HG03571 (cell line): ENCODE data around the gene ELF4.

ENCODE experiments used
- ATAC-seq: cut with Tn5 transposase; IDR thresholded peaks from one replicate; pipeline ENCODE4 v1.9.1; 2021; ENCODE audit not compliant: unreplicated experiment

The ELF4 gene

DNA sequence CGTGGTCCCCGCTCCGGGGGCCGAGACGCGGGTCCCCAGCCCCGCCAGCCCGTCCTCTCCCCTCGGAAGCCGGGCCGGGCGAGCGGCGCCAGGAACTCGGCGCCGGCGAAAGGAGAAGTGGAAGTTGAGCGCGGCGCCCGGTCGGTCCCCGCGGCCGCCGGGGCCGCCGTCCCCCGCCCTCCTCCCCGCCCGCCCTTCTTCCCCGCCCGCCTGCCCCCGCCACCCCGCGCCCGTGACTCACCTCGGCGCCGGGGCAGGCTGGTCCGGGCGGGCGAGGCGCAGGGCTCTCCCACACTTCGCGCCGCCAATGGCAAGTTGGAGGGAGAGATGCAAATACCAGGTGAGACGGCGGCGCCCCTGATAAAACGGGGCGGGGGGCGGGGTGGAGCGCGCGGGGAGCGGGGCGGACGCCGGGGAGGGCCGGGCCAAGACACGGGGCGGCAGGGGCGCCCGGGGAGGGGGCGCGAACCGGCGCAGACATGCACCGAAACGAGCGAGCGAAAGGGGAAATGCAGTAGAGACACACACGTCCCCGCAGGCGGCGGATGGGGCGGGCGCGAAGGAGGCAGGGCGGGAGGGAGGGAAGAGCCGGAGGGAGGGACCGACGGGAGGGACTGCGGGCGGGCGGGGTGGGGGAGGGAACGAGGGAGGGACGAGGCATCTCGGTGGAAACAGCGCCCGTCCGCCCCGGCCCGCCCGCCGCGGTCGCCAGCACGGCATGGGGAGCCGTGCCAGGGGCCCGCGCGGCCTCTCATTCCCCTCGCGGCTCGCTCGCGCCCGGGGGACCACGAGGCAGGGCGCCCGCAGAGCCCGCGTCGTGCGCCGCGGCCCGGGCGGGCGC, at the start of gene ELF4:
Gene ELF4 (minus strand): TSS at position 119 of the 841 bp plus-strand sequence. CDS start 29,167 bp downstream, outside the sequence.
- no peak for ATAC-seq

DNA sequence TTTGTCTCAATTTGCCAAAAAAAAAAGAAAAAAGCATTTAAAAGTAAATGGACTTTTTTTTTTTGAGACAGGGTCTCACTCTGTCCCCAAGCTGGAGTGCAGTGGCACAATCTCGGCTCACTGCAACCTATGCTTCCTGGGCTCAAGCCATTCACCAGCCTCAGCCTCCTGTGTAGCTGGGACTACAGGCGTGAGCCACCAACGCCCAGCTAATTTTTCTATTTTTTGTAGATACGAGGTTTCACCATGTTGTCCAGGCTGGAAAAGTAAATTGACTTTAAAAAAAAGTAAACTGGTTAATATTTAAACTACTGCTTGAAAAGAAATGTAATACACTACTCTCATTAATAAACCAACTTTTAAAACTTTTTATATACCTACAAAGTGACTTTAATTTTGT, 49.5 kb upstream of the ELF4 start:
- ATAC-seq, result no peak

DNA sequence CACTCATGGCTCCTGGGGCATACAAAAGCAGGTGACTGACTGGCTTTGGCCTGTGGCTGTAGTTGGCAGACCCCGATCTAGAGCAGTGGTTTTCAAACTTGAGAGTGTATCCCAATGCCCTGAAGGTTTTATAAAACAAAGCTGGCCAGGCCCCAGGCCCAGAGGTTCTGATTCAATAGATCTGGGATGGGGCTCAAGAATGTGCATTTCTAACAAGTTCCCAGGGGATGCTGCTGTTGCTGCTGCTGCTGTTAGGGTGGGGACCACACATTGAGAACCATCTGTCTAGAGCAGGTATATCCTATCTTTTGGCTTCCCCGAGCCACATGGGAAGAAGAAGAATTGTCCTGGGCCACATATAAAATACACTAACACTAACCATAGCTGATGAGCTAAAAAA, 48.0 kb upstream of the ELF4 start:
- no peak for ATAC-seq

DNA sequence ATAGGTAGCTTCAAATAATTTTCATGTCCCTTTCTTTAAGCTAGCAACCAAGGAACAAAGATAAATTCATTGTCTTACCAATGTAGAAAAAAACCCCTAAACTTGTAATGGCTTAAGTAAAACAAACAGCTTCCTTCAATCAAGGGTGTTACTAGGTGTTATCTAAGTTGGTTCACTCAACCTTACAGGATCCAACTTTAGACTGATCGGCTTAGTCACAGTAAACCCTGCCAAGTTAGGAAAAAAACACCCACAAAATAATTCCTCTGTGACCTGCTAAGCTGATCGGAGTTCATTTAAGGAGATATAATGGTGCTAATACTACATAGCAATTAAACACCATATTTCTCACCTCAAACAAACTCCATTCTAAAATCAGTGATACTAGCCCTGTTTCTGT, 45.3 kb upstream of the ELF4 start:
- ATAC-seq, result no peak

DNA sequence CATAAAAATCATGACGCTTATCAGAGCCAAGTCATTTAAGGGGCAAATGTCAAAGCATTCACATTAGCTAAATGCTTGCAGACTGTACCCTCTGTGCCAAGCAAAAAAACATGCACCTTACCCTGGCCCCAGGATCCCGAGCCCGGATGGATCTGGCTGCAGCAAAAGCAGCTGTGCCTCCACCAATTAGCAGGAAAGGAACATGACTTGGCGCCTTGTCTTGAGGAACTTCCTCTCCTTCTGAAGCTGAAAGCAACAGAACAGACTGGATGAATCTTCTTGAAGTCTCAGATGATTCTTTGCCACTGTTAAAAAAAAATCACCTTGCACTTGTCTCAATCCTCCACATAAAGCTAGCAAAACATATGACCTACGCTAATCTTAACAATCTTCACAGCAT, 37.3 kb upstream of the ELF4 start:
- ATAC-seq, result no peak

DNA sequence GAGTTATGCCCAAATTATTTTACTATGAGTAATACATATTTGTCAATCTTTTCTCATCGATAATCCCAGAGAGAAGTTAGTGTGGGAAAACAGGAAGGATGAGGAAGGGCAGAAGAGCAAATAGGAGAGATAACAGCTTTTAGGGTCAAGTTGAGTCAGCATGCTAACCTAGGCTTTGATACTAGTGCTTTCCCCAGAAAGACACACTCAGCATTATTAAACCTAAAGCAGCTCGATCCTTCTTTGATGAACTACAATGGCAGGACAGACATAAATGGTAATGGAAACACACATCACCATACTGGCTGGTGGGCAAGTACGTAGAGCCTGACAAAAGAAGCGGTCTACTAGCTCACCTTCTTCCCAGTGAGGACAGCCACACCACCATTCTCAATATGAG, 34.8 kb upstream of the ELF4 start:
- no peak for ATAC-seq

DNA sequence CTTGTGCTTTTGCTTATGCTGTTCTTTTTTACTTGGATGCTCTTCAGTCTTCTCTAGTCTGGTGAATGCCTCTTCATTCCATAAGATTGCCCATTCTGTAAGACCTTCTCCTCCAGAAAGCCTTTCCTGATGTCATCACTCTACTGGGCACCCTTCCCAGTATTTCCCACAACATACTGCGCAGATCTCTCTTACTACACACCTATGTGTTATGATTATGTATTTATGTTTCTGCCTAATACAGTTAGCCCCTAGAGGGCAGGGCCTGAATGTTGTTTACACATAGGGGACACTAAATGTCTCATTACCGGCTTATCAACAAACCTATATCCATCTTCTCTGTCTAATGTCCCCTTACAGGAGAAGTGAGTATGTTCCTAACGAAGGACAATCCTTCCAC, 34.2 kb upstream of the ELF4 start:
- no peak for ATAC-seq

DNA sequence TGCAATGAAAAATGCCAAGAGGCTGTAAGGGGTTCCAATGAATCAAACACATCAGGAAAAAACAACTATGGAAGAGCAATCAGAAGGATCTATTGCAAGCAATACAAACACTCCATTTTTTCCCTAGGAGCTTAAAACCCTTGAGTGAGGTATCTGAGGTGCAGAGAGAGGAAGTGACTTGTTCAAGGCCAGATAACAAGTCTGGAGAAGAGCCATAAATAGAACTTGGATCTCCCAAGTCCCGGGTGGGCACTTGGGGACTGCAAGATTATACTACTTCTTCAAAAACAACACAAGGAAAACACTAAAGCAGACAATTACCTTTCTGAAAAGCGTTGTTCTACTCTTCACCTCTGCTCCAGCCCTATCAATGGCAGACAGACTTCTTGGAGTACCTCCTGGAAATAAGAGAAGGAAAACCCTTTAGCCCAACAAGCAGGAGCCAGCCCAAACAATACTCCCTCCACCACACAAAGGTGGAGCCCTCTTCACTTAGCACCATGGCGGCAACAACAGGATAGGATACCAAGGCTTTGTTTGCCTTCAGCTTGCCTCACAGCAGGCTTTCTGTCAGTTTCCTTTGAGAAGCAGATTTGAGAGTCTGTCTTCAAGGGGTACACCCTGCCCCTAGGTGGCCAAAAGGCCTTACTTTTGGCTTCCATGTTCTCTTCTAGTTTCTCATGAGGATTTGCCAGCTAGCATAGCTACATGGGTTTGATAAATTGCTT, 29.3 kb upstream of the ELF4 start:
- no peak for ATAC-seq

DNA sequence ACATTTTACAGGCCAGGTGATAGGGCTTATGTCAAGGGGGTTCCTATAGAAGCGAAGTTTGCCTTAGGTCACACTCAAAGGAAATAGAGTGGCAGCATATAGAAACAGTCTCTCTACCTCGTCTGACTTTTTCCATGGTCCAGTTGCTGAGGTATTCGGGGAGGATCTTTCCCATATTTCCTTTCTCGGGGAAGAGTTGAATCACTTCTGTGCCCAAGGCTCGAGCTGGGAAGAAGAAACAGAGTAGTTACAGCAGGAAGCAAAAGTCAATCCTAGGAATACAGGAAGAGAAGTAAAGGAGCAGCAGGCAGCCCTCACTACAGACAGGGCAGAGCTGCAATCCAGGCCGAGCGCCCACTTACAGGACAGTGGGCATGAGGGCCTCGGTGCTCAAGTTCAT, 26.7 kb upstream of the ELF4 start:
- no peak for ATAC-seq

DNA sequence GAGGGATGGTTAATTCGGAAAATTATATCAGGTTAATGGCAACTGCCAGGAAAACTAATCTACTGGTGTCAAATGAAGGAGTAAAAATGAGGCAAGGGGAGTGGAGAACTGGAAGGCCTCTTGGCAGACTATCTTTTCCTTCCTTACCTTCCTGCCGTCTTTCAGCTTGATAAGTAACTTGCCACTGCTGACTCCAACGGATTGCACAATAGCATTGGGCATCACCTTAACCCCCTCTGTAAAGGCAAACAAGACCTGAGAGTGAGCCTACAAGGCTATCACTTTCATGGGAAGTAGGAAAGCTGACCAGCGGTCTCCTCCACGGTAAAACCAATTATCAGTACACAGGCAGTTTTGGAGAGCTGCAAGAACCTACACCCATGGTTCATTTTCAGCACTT, 26.2 kb upstream of the ELF4 start:
- no peak for ATAC-seq

DNA sequence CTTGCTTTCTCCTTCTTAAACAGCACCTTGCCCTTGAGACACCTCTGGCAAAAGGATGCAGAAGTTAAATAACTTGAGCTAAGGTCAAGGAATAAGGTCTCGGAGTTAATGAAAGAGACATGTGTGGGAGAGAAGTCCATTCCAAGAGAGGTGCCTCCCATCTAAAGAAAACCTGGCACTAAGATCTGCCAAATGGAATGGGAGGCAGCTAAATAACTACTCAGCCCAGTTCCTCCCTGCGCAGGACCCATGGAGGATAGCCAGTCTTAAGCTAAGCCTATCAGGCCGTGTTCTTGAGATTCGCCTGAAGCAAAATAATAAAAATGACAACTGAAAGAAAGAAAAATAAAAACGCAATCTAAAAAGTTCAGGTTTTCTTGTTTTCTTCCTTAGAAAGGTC, 20.7 kb upstream of the ELF4 start:
- no peak for ATAC-seq

DNA sequence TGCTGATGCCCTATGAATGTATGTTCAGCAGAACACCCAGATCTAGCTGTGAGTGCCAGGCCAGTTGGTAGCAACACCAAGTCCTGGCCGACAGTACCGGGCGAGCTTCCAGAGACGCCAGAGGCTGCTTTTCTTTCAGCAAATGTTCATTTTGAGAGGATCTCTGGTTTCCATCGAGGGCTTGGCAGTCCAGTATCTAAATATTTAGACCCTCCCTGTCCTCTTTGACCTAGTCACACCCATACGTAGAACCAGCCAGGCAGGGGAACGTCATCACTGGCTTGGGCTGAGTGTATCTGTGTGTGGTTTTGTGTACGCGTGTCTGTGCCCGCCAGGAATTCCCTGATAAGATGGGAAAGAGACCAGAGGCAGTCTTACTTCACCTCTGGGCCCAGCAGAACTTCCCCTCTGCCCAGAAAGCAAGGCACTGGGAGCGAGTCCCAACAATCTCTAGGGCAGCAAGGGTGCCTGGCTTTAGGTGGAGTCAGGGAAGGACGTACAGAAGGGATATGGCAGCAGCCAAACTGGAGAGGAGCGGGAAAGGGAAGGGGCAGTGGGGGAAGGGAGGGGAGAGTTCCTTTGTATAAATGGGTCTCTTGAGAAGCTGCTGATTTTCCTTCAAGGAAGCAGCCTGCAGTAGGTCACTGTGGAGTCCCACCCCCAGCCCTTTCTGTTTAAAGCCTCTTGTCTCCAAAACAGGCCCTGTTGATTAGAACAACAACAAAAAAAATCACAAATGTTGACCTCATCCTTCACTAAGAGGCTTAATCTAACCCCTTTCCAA, 15.0 kb upstream of the ELF4 start:
- no peak for ATAC-seq

DNA sequence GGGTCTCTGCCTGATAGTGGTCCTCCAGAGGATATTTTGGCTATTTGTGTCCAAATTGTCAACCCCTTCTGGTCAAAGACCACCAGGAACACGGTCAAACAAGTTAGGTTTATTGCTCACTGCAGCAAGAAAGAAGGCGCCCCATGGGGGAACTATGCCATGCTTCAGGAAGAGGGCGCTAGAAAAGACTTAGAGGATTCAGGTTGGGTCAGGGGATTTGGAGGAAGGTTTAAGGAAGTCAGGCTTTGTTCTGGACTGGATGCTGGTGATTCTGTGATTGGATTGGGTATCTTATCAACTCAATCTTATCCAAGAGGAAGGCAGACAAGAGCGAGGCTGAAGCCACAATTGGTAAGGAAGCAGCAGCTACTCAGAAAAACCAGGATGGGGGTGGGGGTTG, 14.3 kb upstream of the ELF4 start:
- no peak for ATAC-seq

DNA sequence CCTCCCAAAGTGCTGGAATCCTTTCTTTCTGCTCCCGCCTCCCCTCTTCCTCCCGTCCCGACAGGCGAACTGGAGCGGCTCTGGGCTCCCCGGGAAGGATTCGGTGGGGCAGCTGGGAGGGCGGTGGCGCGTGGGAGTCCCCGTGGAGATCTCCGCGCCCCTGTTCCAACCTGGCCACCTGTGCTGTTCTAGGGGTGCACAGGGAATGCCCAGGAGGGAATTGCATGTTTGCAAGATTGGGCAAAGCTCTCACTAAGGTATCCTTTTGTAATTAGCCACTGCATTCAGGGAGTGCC, 11.2 kb upstream of the ELF4 start:
- no peak for ATAC-seq

DNA sequence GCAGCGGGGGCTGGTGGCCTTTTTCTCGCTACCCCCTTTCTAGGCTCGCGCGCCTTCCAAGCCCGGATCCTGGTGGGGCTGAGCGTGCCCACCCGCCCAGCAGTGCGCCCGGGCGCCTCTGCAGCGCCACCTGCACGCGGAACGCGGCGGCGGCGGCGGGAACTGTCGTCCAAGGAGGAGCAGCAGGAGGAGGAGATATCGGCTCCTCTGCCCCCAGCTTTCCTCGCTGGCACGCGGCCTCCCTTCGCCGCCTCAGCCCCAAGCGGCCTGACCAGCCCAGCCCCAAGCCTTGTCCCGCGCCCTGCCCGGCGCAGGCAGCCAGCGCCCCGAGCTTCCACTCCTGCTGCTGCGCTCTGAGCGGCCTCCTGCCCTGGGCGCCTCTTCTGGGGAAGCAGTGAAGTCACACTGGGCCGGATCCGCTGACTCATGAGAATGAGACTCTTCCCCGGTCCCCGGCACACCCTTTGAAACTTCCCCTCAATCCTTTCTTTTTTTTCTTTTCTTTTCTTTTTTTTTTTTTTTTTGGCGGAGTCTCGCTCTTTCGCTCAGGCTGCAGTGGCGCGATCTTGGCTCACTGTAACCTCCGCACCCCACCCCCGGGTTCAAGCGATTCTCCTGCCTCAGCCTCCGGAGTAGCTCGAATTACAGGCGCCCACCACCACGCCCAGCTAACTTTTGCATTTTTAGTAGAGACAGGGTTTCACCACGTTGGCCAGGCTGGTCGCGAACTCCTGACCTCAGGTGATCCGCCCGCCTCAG, 10.6 kb upstream of the ELF4 start:
- no peak for ATAC-seq

DNA sequence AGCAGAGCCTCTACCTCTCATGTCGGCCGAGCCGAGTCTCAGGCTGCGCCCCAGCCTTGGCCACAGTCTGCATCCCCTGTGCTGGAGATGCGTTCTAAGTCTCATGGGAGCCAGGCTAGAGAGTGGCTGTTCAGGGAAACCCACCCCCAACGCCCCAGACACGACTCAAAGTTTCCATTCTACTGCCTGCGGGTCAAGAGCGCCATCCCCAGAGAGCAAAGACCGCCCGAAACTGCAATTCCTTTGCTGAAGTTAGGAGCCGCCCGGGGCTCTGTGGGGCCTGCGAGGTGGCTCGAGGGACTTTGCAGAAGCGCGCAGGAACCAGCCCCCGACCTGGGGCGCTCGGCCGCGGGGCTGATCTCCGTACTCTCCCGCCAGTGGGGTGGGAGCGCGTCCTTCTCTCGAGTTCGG, 10.0 kb upstream of the ELF4 start:
- ATAC-seq, result no peak

DNA sequence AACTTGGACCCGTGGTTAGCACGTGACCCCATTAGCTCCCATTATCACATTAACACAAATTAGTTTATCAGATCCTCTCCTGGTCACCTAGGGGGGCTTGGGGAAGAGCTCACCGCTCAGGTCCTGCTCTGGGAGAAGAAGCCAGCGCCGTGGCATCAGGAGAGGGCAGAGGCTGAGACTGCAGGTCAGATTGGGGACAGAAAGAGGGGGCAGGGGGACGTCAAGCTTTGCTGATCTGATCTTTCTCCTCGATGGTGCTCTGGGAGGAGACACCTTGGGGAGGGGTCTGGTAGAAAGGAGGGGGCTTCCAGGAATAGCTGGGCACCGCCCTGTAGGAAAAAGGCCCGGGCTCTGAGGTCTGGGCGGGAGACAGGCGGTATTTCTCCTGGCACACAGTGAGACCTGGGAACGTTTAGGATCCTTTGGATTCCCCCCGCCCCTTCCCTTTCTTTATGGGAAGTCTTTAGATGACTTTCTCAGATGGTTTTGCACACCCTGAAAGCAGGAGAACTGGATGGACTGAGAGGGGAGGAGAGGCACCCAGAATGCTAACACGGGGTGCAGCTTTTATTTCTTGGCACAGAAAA, 9.1 kb upstream of the ELF4 start:
- no peak for ATAC-seq

DNA sequence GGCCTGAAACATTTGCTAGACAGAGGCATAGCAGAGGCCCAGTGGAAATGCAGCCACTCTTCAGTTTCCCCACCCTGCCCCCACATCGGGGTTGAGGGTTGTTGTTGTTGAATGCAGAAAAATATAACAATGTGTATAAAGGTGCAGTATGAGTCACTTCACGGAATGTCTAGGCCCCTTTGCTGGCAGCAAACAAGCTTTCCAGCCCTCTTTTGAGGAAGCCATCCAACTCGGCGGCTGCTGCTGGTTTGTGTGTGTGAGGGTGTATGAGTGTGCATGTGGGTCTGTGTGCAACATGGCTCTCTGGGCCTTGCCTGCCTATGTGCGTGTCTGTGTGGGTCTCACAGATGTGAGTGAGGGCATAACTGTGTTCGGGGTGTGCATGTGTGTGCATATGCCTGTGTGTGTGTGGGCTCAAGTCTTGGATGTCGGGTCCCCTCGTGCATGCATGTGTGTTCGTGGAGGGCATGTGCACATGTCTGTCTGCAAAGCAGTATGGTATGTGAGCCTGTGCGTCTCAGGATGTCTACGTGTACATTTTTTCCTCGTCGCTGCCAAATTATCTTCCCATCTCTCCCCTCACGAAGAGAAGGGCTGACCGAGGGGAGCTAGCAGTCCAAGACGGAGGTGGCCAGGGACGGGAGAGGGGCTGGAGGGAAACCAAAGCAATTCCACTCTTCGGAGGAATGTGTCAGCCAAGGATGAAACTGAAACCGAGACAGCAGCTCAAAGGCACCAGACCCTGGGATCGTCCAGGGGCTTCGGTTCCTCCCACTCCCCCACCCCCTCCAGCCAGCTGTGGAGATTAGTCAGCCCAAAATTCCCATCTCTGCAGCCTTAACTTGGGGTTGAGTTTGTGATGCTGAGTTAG, 8.4 kb upstream of the ELF4 start:
- no peak for ATAC-seq

DNA sequence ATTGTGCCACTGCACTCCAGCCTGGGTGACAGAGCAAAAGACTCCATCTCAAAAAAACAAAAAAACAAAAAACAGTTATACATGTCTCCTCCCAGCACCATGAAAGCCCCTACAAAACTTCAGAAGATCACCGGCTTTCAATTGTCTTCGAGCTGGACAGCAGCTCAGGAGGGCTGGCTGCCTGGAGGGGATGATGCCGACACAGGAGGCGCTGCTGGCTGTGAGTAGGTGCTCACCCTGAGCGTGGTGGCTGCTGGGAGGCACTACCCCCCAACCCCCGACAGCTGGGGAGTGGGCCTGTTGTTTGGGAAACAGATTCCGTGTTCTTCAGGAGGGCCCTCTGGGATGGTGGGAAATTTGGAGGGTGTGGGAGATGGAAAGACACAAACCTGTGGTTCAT, 6.9 kb upstream of the ELF4 start:
- ATAC-seq, result no peak
